Prostate gland (tissue), 2 donors: ENCODE measurements around the gene MLX. TPM values are rescaled to one million over a fixed set of nuclear protein-coding genes. Genes with fewer than 3 reads are reported as not detected.

Experiments
- DNase-seq: peaks from one replicate; pipeline ENCODE4 v3.0.0-alpha.2; 2019; ENCODE audit warnings: low spot score
- H3K27ac ChIP-seq, 2 donors: fragments of 200-600 bp; sonication (generic); 2 replicates each; pipeline ENCODE4 v1.5.1; 2017 to 2019
- H3K27me3 ChIP-seq: fragments of 200-600 bp; sonication (generic); replicated peaks from 2 replicates; pipeline ENCODE4 v1.5.1; 2019; ENCODE audit not compliant: insufficient read depth
- H3K36me3 ChIP-seq, 2 donors: fragments of 200-600 bp; sonication (generic); 1 replicate in 1 of 2; 2 replicates in 1 of 2; pipeline versions ENCODE4 v1.5.1 to v1.8.1; 2017 to 2019
- H3K4me1 ChIP-seq: fragments of 200-600 bp; sonication (generic); replicated peaks from 2 replicates; pipeline ENCODE4 v1.5.1; 2019
- H3K4me3 ChIP-seq, 2 donors: fragments of 200-600 bp; sonication (generic); 2 replicates each; pipeline ENCODE4 v1.5.1; 2017 to 2019
- H3K9me3 ChIP-seq: fragments of 200-600 bp; sonication (generic); 2 replicates; pipeline ENCODE4 v1.5.1; 2017
- POLR2A ChIP-seq: fragments of 450-650 bp; IDR thresholded peaks from one replicate; pipeline ENCODE4 v1.6.1; 2016; ENCODE audit warnings: antibody characterized with exemption, mild to moderate bottlenecking
- POLR2AphosphoS5 ChIP-seq: sonication (generic); formaldehyde crosslinking; IDR thresholded peaks from one replicate; pipeline ENCODE4 v1.6.1; 2017; ENCODE audit warnings: antibody characterized with exemption
- whole genome bisulfite sequencing: methylation state at CpG from one replicate; pipeline ENCODE4 v1.1.5; 2018; 5-methylcytosine and 5-hydroxymethylcytosine counted together
- intact Hi-C: fragments of 100-400 bp; cut with DNase I; formaldehyde crosslinking; loops from one replicate; pipeline ENCODE4 v1.14.2; 2022
- total RNA-seq, 2 donors: library from RNA; depleted of rRNA; stranded (reverse); fragments of >200 nt; gene quantifications; one replicate each; pipeline ENCODE4 v1.1.0, GENCODE V29; 2016
- TF ChIP-seq, protein P1 (sequence below), 4 experiments: fragments of 200-600 bp in 2 of 4; fragments of 450-650 bp in 2 of 4; sonication (generic) in 2 of 4; IDR thresholded peaks; 1 replicate in 3 of 4; 2 replicates in 1 of 4; pipeline ENCODE4 v1.5.1; 2016 to 2019; ENCODE audit warnings: antibody characterized with exemption in 4 of 4, mild to moderate bottlenecking in 2 of 4, moderate library complexity in 2 of 4

Gene MLX
- total RNA-seq, 2 donors from 2014 or later, result 28.1 to 52.3 TPM

DNA sequence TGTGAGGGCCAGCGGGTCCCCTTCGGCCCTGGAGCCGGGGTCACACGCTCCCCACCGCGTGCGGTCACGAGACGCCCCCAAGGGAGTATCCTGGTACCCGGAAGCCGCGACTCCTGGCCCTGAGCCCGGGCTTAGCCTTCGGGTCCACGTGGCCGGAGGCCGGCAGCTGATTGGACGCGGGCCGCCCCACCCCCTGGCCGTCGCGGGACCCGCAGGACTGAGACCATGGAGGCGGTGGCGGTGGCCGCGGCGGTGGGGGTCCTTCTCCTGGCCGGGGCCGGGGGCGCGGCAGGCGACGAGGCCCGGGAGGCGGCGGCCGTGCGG is 30.9 kb upstream of the MLX start, which contains the start of gene NAGLU:
TSS of gene NAGLU (plus strand) at position 194 of the 324 bp plus-strand sequence. CDS start at position 226, 32 bp downstream.
- no peaks in the 10 kb centered on the region for H3K36me3 ChIP-seq
- H3K27ac ChIP-seq, result peak within 1 kb of the TSS; percentile 87 to 94
- H3K4me3 ChIP-seq, result peak within 1 kb of the TSS; percentile 63 to 83
- intact Hi-C loops, result no loop called here
- TF ChIP-seq POLR2AphosphoS5 (peak; percentile 93), POLR2A (peak; percentile 58)
- TF ChIP-seq, protein P1, sequence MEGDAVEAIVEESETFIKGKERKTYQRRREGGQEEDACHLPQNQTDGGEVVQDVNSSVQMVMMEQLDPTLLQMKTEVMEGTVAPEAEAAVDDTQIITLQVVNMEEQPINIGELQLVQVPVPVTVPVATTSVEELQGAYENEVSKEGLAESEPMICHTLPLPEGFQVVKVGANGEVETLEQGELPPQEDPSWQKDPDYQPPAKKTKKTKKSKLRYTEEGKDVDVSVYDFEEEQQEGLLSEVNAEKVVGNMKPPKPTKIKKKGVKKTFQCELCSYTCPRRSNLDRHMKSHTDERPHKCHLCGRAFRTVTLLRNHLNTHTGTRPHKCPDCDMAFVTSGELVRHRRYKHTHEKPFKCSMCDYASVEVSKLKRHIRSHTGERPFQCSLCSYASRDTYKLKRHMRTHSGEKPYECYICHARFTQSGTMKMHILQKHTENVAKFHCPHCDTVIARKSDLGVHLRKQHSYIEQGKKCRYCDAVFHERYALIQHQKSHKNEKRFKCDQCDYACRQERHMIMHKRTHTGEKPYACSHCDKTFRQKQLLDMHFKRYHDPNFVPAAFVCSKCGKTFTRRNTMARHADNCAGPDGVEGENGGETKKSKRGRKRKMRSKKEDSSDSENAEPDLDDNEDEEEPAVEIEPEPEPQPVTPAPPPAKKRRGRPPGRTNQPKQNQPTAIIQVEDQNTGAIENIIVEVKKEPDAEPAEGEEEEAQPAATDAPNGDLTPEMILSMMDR (IDR thresholded peaks at IDR 0.05), result peak in 1 of 4 experiments; percentile 14
- WGBS, result 0% methylated on average over 13 of the region's 40 CpGs
- H3K9me3 ChIP-seq, result no peaks in the 10 kb centered on the region
- peak; percentile 94 for DNase-seq
- no peaks in the 10 kb centered on the region for H3K27me3 ChIP-seq
- peaks cover 8% of the 10 kb centered on the region for H3K4me1 ChIP-seq

DNA sequence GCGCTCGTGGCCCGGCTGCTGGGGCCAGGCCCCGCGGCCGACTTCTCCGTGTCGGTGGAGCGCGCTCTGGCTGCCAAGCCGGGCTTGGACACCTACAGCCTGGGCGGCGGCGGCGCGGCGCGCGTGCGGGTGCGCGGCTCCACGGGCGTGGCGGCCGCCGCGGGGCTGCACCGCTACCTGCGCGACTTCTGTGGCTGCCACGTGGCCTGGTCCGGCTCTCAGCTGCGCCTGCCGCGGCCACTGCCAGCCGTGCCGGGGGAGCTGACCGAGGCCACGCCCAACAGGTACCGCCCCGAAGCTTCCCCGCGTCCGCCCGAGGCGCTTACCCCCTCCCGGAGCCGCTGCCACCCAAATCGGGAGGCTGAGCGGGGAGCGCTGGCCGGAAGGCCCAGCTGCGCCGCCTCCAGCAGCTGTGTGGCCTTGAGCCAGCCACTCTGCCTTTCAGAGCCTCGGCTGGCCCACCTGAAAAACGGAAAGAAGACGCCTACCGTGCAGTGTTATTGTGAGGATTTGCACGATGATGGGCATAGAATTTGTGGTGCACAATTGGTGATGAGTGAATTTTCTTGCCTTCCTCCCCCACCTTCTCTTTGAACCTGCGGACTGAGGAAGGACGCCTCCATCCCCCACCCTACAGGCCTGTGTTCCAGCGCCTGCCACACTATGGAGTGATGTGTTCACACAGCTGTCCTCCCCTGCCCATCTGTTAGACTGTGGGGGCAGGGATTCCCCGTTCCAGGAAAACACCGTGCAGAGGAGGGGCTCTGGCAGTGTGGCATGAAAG is 30.3 kb upstream of the MLX start:
- DNase-seq, result peak; percentile 76
- WGBS, result 1% methylated on average over 55 of the region's 65 CpGs
- TF ChIP-seq POLR2A (peak; percentile 10), POLR2AphosphoS5 (peak; percentile 50)
- TF ChIP-seq, protein P1 (IDR thresholded peaks at IDR 0.05), result peak in 1 of 4 experiments; percentile 4

DNA sequence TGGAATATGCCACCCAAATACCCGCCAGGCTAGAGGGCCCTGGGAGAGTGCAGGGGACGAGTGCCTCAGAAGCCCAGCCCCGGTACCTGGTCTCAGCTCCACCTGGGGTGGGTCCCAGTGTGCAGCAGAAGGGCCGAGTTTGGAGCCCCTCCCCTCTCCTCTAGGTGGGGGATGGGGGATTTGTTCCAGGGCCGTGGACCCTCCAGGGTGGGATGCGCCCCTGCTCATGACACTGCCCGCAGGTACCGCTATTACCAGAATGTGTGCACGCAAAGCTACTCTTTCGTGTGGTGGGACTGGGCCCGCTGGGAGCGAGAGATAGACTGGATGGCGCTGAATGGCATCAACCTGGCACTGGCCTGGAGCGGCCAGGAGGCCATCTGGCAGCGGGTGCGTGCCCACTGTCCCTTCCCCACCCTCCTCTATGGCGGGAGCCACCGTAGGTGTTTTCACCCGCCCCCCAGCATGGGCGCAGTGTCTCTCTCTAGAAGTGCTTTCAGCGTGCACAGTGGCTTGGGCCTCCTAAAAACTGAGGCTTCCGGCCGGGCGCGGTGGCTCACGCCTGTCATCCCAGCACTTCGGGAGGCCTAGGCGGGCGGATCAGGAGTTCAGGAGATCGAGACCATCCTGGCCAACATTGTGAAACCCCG is 29.6 kb upstream of the MLX start:
- TF ChIP-seq POLR2AphosphoS5, result no peak
- TF ChIP-seq POLR2A, result no peak
- TF ChIP-seq, protein P1 (IDR thresholded peaks at IDR 0.05), result no peak
- Histone ChIP-seq H3K9me3 (no peaks in the 10 kb centered on the region), H3K36me3 (no peaks in the 10 kb centered on the region), H3K4me1 (peaks cover 8% of the 10 kb centered on the region), H3K27ac (peak overlapping the region; percentile 87 to 94), H3K4me3 (peak overlapping the region; percentile 63 to 83), H3K27me3 (no peaks in the 10 kb centered on the region)
- 82% methylated on average over 29 of the region's 31 CpGs for WGBS
- intact Hi-C loops, result no loop called here
- DNase-seq, result no peak

More for the DNA sequence above, 30.3 kb upstream of the MLX start:
- Histone ChIP-seq H3K4me1 (peaks cover 8% of the 10 kb centered on the region), H3K9me3 (no peaks in the 10 kb centered on the region), H3K36me3 (no peaks in the 10 kb centered on the region), H3K27ac (peak overlapping the region; percentile 87 to 94), H3K27me3 (no peaks in the 10 kb centered on the region), H3K4me3 (peak overlapping the region; percentile 63 to 83)
- intact Hi-C loops, result no loop called here

DNA sequence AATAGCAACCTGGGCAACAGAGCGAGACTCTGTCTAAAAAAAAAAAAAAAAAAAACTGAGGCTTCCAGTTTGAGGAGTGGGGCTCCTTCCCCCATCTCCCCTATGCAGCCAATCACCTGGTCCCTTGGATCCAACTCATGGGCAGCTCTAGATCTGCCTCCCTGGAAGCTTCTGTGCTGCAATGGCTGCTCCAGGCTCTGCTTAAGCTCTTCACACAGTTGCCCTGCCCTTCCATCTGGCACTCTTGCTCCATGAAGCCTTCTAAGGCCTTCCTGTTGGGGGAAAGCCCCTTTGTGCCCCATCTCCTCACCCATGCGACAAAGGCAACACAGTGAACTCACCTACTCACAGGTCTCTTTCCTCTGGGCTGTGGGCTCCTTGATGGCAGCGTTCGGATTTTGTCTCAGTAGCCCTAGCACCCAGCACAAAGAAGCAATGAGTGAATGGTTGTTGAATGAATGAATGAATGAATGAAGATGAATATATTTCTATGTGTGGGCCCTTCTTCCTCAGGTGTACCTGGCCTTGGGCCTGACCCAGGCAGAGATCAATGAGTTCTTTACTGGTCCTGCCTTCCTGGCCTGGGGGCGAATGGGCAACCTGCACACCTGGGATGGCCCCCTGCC is 29.0 kb upstream of the MLX start:
- Histone ChIP-seq H3K27me3 (no peaks in the 10 kb centered on the region), H3K4me1 (peaks cover 8% of the 10 kb centered on the region), H3K36me3 (no peaks in the 10 kb centered on the region), H3K9me3 (no peaks in the 10 kb centered on the region), H3K4me3 (no peak overlapping the region), H3K27ac (no peak overlapping the region)
- 98% methylated on average over 5 of the region's 5 CpGs for WGBS
- DNase-seq, result no peak
- intact Hi-C loops, result no loop called here
- TF ChIP-seq POLR2AphosphoS5 (no peak), POLR2A (no peak)
- TF ChIP-seq, protein P1 (IDR thresholded peaks at IDR 0.05), result no peak
